ENCODE data around the gene PTPRB.

- TF ChIP-seq CTCF (IDR thresholded peaks at IDR 0.05) (no peak), POLR2A (IDR thresholded peaks at IDR 0.05) (no peak)
These were observed 27.2 kb upstream of the PTPRB start for GRCh38 chr12:70664465-70664881.
